Epithelial cell of proximal tubule (primary cell): Measurements from ENCODE around the gene PGRMC1. TPM values are rescaled to one million over a fixed set of nuclear protein-coding genes. Genes with fewer than 3 reads are reported as not detected.

Experiments
- DNase-seq: peaks from one replicate; pipeline ENCODE4 v3.0.0-alpha.2; 2011; ENCODE audit warnings: low read depth
- H3K4me3 ChIP-seq: 2 replicates; pipeline ENCODE4 v1.5.1; 2011; ENCODE audit warnings: low read depth, mild to moderate bottlenecking, low read length
- total RNA-seq: library from RNA; depleted of rRNA; stranded (reverse); fragments of >200 nt; gene quantifications from 2 replicates; pipeline ENCODE4 v1.2.3, GENCODE V29; 2015
- TF ChIP-seq, protein P1 (sequence below): conservative IDR thresholded peaks from 2 replicates; pipeline ENCODE4 v1.5.1; 2012; ENCODE audit warnings: low read depth, mild to moderate bottlenecking, low read length

The PGRMC1 gene
- total RNA-seq, 1 donor from 2014 or later: 112 TPM

- TF ChIP-seq, protein P1, sequence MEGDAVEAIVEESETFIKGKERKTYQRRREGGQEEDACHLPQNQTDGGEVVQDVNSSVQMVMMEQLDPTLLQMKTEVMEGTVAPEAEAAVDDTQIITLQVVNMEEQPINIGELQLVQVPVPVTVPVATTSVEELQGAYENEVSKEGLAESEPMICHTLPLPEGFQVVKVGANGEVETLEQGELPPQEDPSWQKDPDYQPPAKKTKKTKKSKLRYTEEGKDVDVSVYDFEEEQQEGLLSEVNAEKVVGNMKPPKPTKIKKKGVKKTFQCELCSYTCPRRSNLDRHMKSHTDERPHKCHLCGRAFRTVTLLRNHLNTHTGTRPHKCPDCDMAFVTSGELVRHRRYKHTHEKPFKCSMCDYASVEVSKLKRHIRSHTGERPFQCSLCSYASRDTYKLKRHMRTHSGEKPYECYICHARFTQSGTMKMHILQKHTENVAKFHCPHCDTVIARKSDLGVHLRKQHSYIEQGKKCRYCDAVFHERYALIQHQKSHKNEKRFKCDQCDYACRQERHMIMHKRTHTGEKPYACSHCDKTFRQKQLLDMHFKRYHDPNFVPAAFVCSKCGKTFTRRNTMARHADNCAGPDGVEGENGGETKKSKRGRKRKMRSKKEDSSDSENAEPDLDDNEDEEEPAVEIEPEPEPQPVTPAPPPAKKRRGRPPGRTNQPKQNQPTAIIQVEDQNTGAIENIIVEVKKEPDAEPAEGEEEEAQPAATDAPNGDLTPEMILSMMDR: no peak
- no peak for DNase-seq
Observed at GRCh38 chrX:119222932-119223331, 13.2 kb upstream of the PGRMC1 start.

DNA sequence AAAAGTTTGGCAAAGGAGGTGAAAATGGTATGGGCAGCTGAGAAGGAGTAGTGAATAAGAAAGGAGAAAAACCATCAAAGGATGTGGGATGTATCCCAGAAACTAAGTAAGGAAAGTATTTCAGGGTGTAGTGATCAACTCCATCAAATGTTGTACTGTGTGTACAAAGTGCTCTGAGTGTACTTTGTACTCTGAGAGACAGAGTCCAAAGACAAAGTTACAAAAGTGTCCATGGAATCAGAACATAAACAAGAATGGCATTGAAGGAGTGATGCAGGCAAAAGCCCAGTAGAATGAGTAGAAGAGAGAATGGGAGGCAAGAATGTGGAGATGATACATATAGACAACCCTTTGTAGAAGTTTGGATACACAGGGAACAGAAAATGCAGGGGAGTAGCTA lies 12.3 kb upstream of the PGRMC1 start:
- DNase-seq: no peak
- H3K4me3 ChIP-seq: no peak overlapping the region
- TF ChIP-seq, protein P1: no peak

More at GRCh38 chrX:119222932-119223331, 13.2 kb upstream of the PGRMC1 start:
- H3K4me3 ChIP-seq: no peak overlapping the region

- TF ChIP-seq, protein P1: no peak
- no peak for DNase-seq
- H3K4me3 ChIP-seq: no peak overlapping the region
Observed at GRCh38 chrX:119226446-119226845, 9.6 kb upstream of the PGRMC1 start.

DNA sequence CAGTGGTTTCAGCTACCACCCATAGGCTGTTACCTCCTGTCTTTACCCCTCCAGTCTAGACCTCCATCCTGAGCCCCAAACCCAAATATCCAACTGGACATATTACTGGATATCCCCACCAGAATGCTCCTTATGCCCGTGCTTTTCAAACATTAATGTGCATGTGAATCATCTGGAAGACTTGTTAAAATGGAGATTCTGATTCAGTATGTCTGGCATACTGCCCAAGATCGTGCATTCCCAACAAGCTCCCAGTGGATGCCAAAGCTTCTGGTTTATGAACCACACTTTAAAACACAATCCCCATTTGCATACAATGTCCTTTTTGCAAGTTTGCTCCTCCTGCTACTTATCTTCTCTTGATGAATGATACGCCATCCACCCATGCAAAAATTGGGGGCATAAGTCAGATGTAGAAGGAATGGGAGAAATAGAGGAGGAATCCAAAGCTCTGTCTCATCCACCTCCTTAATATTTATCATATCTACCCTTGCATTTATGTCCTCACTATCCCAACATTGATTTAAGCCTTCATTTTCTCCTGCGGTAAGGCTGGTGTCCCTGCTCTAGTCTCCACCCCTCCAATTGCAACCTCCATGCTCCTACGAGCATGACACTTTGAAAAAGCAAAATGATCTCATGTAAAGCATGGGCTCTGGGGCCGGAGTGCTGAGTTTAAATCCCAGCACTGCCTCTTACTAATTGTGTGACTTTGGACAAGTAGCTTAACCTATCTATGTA lies 7.4 kb upstream of the PGRMC1 start:
- H3K4me3 ChIP-seq: no peak overlapping the region
- TF ChIP-seq, protein P1: no peak
- peak; percentile 74 for DNase-seq

DNA sequence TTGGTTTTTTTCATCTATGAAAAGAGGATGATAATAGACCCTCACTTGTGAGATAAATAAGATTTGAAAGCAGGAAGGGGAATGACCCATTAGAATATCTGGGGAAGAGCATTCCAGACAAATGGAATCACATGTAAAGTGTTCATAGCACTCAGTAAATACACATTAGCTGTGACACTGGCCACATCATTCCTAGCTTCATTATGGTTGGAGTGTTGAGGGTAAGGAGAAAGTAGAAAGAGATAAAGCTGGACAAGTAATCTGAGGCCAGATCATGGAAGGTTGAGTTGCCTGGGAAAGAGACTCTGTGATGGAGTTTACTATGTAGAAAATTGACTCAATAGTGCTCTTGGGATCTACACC lies 6.9 kb upstream of the PGRMC1 start:
- no peak for DNase-seq
- TF ChIP-seq, protein P1: no peak
- H3K4me3 ChIP-seq: no peak overlapping the region

GRCh38 chrX:119230850-119231249 lies 5.2 kb upstream of the PGRMC1 start:
- TF ChIP-seq, protein P1: no peak
- DNase-seq: no peak

DNA sequence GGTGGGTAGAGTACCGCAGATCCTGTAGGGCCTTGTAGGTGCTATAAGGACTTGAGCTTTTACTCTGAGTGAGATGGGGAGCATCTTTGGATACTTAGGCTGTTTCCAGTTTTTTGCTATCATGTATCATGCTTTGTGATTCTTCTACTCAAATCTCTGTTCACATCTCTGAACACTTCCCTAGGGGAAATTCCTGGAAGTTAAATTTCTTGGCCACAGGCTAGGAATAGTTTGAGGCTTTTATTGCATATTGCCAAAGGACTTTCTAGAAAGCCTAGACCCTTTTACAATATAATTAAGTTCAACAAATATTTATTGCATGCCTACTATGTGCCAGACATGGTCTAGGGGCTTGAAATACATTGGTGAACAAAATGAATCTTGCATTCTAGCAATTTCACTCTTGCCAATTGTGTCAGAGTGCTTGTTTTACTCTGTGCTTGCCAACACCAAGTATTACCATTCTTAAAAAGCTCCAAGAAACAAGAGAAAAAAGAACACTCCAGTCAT lies 4.1 kb upstream of the PGRMC1 start:
- no peak overlapping the region for H3K4me3 ChIP-seq
- TF ChIP-seq, protein P1: no peak
- no peak for DNase-seq

More at GRCh38 chrX:119230850-119231249, 5.2 kb upstream of the PGRMC1 start:
- no peak overlapping the region for H3K4me3 ChIP-seq
